C4-2B (cell line): ENCODE measurements around the gene CDC42BPB.

Experiments
- H3K27ac ChIP-seq: fragments of 450-650 bp; 2 replicates; pipeline ENCODE4 v1.5.1; 2017
- ZFX ChIP-seq: fragments of 450-650 bp; IDR thresholded peaks from 2 replicates; pipeline ENCODE4 v1.6.1; 2017
- TF ChIP-seq, protein P1 (sequence below): fragments of 450-650 bp; conservative IDR thresholded peaks from 2 replicates; pipeline ENCODE4 v1.5.1; 2017; ENCODE audit warnings: mild to moderate bottlenecking

Gene CDC42BPB

GRCh38 chr14:103101963-103102688 lies 44.8 kb upstream of the CDC42BPB start:
- H3K27ac ChIP-seq, result no peak overlapping the region
- no peak for TF ChIP-seq ZFX
- TF ChIP-seq, protein P1, sequence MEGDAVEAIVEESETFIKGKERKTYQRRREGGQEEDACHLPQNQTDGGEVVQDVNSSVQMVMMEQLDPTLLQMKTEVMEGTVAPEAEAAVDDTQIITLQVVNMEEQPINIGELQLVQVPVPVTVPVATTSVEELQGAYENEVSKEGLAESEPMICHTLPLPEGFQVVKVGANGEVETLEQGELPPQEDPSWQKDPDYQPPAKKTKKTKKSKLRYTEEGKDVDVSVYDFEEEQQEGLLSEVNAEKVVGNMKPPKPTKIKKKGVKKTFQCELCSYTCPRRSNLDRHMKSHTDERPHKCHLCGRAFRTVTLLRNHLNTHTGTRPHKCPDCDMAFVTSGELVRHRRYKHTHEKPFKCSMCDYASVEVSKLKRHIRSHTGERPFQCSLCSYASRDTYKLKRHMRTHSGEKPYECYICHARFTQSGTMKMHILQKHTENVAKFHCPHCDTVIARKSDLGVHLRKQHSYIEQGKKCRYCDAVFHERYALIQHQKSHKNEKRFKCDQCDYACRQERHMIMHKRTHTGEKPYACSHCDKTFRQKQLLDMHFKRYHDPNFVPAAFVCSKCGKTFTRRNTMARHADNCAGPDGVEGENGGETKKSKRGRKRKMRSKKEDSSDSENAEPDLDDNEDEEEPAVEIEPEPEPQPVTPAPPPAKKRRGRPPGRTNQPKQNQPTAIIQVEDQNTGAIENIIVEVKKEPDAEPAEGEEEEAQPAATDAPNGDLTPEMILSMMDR, result no peak

DNA sequence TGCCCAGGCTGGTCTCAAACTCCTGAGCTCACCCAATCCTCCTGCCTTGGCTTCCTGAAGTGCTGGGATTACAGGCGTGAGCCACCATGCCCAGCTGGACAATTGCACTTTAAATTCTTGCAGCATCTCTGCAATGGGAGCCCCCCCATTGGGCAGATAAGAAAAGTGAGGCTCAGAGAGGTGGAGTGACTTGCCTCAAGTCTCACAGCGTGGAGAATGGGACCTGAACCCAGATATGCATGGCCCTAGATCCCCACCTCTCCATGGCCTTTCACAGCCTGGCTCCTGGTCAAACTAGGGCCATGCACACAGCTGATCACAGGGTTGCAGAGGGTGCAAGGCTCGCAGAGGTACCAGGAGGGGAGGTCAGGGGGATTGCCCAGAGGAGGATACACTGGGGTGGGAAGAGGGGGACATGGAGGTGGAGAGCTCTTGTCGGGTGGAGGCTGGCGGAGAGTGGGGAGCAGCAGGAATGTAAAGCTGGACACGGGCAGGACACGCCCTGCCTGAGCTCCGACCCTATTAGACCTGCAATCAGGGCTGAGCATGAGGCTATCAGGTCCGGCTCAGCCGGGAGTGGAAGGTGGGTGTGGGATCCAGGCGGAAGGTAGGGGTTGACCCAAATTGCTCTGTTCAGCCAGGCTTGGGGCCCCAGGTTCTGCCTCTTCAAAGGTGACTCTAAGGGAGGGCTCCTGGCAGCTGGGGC lies 44.1 kb upstream of the CDC42BPB start:
- no peak overlapping the region for H3K27ac ChIP-seq
- TF ChIP-seq ZFX, result no peak
- TF ChIP-seq, protein P1, result no peak

- H3K27ac ChIP-seq, result no peak overlapping the region
- TF ChIP-seq, protein P1, result no peak
- TF ChIP-seq ZFX, result no peak
These were observed 43.2 kb upstream of the CDC42BPB start for GRCh38 chr14:103100281-103101121.

- TF ChIP-seq, protein P1, result no peak
- no peak for TF ChIP-seq ZFX
- H3K27ac ChIP-seq, result no peak overlapping the region
These were observed 42.5 kb upstream of the CDC42BPB start for GRCh38 chr14:103099733-103100280.

- TF ChIP-seq, protein P1, result no peak
- TF ChIP-seq ZFX, result no peak
- H3K27ac ChIP-seq, result no peak overlapping the region
These were observed 41.9 kb upstream of the CDC42BPB start for GRCh38 chr14:103099081-103099732.

DNA sequence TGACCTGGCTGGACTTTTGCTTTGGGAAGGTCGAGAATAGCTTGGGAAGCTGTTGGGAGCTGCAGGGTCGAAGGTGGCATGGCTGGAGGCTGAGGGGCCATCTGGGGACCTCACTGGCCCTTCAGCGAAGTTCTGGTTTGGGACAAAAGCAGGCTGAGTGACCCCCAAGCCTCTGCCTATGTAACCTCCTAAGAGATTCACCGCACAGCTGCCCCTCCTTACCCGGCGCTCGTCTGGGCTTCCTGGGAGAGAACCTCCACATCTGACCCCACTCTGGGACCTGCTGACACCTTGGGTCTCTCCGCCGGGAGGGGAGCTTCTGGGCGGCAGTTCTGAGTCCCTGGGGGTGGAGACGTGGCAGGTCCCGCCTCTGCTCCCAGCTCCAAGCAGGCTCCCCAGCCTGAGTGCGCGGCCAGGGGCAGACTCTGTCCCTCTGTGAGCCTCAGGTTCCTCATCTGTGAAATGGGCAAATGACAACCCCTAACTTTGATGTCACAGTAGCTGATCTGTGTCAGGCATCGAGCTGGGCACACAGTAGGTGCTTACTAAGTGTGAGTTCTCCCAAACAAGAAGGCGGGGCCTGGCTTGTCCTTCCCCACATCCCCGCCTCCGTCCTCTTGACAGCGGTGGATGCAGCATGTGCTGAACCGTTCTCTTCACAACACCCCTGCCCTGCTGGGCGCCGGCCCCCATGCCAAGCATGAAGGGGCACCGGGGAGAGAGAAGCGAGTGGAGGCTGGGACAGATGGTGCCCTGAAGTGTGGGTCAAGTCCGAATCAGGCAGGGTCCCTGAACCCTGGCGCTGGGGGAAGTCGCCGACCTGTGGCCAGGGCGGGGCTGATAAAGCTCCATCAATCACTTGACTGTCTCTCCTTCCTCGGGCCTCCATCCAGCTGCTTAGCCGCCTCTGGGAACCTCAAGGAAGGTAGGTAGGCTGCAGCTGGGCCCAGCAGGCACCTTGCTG lies 40.9 kb upstream of the CDC42BPB start:
- TF ChIP-seq, protein P1, result no peak
- no peak for TF ChIP-seq ZFX
- H3K27ac ChIP-seq, result no peak overlapping the region
